NCI-H1930 (cell line): ENCODE results near the gene RTTN.
A peak's percentile ranks its signal among the peaks of the same experiment; 100 is the strongest.

Experiments
- DNase-seq, 2 experiments: peaks; one replicate each; lab custom pipeline; 2025; lab: John Stamatoyannopoulos, UW

The RTTN gene

DNA sequence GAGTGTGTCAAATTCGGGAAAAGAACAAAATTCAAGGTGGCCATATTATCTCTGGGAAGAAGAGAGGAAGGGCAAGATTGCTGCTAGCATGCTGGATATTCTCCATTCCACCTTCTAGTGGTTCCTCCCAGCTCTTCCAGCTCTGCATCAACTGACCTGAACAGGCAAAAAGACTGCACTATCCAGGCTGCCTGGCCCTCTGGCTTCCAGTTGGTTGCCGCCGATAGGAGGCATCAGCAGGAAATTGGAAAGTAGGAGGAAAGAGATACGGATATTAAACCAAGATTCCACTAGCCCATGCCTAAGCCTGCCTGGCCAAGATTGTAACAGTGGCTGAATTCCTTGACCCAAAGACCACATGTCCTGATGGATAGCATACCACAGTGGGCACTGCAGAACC lies 1.7 kb upstream of the RTTN start:
- DNase-seq = no peak

DNA sequence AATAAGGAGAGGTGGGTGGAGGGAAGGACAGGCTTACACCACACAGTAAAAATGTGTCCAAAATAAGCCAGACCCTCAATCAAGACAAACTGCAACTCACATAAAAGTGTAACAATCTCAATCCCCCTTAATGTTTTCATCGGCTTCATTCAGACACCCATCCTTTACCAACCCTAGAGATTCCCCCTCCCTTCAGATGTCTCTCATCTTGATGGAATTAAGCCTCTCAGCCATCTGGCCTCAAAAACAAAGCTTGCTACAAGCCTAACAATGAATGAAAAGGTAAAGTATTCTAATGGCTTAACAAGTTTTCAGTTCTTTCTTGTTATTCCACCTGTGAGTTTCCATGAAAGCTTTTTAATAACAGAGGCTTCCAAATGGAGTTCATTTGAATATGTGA lies 5.2 kb downstream of the RTTN start:
- no peak for DNase-seq

DNA sequence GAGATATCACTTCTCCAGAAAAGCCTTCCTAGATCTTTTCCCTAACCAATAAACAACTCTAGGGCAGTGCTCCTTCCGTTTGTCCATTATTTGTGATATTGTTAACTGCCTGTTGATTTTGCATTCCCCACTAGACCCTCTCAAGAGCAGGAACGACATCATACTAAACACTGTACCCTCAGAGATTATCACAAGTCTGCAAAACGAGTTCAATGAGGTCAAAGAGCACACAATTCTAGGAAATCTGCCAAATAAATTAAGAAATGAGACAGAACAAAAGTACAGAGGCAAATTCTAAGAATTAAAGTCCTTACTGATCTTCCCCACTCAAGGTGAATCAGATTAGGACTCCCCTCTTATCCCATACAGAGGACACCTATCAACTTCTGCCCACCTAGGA lies 7.6 kb downstream of the RTTN start:
- DNase-seq = no peak

DNA sequence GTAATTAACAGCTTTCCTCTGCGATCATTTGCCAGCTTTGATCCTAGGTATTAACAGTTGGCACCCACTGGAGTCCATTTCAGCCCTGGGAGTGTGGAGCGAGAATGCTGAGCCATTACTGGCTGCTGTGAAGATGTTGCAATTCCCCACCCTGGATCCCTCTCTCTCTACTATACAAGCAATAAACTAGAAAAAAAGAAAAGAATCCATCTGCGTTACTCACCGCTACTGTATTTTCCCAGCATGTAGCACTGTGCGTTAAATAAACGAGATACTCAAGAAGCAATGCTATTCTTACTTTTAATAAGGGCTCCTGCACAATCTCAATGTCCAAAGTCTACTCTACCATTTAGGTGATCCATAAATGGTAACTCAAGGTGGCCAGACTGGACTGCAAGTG lies 8.5 kb downstream of the RTTN start:
- DNase-seq = no peak

DNA sequence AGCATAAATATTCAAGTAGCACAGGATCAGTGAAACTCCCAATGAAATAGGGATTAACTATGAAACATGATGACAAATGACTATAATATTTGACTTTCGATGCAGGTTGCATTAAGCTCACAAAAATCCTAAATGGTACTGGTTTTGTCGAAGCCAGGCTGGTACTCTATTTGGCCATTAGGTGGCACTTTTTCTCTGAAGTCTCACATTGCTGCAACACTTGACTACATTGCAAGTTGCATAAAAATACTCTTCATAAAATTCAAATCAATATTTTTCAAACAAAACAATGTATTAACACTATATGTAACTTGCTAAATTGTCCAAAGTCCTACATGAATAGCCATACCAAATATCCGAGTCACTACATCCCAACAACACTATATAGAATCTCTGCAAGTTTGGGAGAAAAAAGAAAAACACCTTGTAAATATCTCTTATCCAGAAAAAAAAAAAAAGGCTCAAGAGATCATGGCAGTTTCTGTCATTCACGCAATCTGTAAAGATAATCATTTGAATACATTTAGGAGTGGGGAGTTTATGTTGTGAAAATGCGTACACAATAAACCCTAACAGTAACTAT lies 9.5 kb downstream of the RTTN start:
- DNase-seq = peak in 1 of 2 experiments; percentile 12

DNA sequence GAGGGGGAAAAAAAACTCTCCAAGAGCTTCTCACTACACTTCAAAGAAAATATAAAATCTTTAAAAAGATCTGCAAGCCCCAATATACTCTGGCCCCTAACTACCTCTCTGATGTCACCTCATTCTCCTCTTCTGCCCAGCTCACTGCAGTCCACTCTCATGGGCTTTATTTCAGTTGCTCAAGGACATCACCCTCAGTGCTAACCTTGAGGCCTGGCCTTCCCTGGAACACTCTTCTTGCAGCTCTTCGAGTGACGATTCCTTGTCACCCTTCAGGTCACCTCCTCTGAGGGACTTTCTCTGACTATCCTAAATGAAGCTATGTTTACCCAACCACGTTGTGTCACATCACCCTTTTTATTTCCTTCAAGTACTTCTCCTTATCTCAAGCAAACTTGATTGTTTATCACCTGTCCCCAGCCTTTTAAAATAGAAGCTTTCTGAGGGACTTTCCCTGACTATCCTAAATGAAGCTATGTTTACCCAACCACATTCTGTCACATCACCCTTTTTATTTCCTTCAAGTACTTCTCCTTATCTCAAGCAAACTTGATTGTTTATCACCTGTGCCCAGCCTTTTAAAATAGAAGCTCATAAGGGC lies 10.4 kb downstream of the RTTN start:
- no peak for DNase-seq

DNA sequence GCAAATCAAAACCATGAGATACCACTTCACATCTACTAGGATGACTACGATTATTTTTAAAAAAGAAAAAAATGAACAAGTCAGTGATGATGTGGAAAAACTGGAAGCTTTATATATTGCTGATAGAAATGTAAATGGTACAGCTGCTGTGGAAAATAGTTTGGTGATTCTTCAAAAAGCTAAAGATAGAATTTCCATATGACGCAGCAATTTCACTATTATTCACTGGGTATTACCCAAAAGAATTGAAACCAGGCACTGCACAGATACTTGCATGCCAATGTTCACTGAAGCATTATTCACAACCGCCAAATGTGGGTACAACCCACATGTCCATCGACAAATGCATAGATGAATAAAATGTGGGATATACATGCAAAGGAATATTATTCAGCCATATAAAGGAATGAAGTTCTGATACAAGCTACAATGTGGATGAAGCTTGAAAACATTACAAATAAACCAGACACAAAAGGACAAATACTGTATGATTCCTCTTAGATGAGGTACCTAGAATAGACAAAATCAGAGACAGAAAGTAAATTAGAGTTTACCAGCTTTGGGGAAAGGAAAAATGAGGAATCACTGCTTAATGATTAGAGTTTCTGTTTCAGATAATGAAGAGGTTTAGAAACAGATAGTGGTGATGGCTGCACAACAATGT lies 11.1 kb downstream of the RTTN start:
- no peak for DNase-seq

DNA sequence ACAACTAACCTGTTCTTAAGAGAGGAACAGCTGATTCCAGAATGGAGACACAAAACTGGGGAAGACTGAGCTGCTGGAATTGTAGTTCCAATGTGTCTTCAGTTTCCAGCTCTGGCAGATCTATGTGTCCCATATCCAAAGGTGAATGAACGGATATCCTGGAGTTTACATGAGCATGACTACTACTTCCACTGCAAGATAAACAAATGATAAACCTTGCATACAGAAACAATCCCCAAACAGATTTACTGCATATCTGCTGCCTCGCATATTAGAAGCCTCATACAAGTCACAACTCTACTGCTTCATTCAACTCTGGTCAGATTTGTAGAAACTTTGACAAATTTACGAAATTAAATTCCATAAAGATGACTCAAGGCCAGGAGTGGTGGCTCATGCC lies 15.0 kb downstream of the RTTN start:
- DNase-seq = no peak

DNA sequence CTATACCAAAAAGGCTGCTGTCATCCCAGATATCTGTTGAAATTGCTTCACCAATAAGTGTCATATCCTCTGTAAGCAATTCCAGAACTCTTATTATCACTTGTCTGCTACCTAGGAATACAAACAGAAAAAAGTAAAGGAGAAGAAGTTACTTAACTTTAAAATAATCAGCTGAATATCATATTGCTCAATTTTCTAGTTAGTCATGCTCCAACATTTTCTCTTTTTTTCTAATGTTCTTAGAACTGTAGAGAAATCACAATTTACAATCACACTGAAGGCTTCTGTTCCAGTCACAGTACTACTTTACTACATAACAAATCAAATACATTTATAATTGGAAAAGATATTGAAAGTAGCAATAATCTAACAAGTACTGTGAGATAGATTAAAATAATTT lies 17.4 kb downstream of the RTTN start:
- no peak for DNase-seq

DNA sequence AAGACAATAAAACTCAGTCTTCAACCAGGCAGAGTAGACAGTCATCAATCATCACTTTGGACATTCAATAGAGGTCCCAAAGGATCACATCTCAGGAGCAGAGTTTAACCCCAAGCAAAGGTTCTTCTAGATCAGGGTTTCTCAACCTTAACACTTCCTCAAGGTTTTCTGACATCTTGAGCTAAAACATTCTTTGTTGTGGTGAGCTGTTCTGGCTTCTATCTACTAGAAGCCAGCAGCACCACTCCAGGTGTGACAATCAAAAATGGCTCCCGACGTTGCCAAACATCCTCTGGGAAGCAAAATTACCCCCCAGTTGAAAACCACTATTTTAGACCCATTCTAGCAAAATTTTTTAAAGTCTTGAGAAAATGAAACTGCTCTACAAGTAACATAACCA lies 22.0 kb downstream of the RTTN start:
- no peak for DNase-seq

DNA sequence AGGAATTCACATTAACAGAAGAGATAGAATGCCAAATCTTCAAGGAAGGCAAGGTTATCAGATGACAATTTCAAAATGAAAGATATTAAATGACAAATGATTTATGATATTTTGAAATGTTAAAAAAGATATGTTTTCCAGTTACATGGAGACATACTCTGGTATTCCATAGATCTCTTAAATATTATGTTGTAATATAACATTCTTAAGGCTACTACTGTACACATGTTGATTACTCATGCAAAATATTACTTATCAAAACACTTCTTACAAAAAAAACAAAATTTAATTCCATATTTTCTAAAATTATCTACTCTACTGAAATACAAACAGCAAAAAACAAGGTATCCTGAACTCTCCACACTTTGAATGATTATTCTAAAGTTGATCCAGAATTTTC lies 22.9 kb downstream of the RTTN start:
- no peak for DNase-seq

DNA sequence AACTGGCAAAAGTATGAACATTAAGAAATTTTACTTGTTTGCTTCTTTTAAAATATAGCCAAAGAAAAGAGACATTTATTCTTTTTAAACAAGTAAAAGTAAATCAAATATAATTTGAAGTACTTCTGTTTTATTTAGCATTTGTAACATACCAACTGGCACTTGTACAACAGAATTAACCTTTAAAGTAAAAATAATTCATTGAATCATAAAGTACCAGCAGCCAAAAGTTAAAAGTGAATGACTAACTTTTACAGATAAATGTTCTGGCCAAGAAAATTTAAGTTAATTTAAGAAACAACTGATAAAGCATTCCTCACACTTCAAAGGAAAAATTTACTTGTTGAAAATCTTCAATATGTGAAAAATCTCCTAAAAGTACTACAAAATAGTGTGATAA lies 23.8 kb downstream of the RTTN start:
- no peak for DNase-seq

DNA sequence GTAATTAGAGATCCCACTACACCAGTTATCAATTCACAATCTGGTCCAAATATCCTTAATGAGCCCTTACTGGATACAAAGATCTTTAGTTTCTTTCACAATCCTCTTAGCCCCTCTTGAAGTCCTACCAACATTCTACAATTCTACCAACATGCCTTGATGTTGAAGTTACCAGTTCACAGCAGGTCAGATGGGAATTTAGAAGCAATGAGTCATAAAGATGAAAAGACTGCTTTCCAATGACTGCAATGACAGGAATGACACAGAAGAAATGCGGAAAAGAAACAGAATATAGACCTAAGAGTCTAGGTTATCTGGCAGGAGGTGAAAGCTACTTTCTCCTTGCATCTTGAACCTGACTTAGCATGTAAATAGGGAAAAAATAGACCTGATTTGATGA lies 24.5 kb downstream of the RTTN start:
- no peak for DNase-seq

DNA sequence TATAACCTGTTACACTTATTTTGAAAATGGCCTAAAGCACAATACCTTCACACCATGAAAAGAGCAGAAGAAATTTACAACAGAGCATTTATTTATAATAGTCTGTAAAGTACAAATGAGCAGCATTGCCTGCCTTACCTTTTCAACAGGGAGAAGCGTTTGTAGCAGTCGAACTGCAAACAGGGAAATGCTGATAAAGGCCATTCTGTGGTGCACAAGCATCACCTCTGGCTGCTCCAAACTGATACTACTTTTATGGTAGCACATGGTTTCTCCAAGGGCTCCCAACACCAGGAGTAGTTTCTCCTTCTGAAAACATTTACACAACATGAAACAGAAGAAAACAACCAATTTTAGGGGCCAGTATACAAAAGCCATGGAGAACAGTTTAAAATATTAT lies 28.9 kb downstream of the RTTN start:
- peak; percentile 23 to 59 for DNase-seq

DNA sequence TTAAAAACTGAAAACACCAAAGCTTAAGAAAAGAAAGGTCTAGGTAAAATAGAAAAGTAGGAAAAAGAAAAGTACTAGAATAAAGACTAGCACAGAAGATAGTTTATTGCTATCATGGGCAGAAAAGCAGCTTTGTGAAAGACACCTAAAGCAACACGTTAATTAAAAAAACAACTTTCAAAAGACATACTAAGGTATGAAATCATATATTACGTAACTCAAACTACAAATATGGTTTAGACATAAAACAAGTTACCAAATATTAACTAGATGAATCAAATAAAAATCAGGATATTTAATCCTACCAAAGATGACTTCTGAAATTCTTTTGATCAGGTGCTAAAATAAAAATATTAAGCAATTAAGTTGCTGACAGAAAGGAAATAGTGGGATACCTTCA lies 30.3 kb downstream of the RTTN start:
- DNase-seq = no peak

DNA sequence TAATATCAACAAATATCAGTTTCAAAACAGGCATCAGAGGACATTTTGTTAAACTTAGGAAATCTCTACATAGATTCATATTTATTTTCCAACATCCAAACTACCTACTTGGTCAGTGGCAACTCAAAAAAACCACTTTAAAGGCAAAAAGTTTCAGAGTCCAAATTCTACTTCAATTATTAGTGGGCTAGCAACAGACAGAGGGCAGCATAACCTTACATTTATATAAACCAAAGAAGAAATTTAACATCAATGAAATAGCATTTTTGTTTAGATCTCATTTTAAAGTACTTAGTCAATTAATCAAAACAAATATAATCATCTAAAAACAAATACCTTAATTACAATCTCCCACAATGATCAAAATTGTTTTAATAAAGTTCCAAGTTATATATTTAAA lies 33.3 kb downstream of the RTTN start:
- no peak for DNase-seq

DNA sequence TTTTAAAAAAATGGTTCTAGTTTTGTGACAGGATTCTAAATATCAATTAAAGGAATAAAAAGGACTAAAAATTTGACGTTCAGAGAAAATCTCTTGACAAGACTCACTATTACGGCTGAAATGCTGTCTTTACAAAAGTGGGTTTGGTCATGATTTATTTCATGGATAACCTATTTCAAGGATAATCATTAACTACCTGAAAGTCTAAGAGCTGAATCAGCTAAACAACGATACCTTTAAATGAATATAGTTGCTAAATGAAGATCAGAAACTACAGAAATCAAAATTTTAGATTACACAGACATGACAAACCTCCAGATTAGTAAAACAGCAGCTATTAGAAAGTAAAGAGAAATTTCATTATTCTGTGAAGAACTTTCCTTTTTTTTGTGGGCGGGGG lies 35.7 kb downstream of the RTTN start:
- no peak for DNase-seq

DNA sequence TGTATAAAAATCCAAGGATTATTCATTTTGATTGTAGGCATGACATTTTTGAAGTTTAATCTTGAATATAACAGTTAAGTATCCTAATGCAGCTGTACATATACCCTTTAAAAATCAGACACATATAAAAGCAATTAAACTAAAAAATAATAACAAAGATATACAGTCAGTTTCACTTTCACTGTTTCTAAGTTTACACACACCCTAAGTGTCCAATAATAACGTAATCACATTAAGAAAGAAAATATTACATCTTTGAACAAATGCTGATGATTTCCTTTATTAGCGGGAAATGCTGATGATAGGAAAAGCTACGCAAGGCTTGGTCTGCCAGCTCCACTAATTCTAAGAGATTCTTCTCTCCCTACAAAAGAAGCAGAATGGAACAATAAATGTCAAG lies 38.8 kb downstream of the RTTN start:
- no peak for DNase-seq

DNA sequence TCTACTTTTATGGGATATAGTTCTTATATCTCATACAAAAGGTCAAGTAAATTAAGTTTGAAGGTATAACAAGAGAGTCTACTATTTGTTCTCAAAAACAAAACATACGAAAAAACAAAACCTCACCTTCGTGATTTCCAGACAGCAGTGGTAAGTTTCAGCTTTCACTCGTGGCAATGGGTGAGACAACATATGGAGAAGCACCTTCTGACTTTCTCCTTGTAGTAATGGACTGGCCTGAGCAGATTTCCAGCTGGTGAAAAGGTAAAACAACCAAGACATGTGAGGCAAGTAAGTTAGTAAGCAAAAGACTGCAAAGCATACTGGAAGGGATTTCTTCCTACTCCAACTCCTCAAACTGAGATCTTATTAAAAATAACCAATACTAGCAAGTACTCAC lies 39.6 kb downstream of the RTTN start:
- no peak for DNase-seq

DNA sequence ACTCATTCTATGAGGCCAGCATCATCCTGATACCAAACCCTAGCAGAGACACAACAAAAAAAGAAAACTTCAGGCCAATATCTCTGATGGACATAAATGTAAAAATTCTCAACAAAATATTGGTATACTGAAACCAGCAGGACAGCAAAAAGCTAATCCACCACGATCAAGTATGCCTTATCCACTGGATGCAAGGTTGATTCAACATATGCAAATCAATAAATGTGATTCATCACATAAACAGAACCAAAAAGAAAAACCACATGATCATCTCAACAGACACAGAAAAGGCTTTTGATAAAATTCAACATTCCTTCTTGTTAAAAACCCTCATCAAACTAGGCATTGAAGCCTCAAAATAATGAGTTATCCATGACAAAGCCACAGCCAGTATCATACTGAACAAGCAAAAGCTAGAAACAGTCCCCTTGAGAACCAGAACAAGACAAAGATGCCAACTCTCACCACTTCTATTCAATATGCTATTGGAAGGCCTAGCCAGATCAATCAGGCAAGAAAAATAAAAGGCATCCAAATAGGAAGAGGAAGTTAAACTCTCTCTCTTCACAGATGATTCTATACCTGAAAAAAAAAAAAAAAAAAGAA lies 45.3 kb downstream of the RTTN start:
- DNase-seq = no peak

DNA sequence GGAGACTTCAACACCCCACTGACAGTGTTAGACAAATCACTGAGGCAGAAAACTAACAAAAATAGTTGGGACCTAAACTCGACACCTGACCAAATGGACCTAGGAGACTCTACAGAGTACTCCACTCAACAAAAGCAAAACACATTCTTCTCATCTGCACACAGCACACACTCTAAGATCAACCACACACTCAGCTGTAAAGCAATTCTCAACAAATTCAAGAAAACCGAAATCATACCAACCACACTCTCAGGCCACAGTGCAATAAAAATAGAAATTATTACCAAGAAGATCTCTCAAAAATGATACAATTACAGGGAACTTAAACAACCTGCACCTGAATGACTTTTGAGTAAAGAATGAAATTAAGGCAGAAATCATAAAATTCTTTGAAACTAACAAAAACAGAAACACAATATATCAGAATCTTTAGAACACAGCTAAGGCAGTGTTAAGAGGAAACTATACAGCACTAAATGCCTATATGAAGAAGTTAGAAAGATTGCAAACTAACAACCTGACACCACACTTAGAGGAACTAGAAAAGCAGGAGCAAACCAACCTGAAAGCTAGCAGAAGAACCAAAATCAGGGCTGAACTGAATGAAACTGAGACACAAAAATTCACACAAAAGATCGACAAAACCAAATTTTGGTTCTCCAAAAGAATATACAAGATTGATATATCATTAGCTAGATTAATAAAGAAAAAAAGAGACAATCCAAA lies 46.3 kb downstream of the RTTN start:
- no peak for DNase-seq

DNA sequence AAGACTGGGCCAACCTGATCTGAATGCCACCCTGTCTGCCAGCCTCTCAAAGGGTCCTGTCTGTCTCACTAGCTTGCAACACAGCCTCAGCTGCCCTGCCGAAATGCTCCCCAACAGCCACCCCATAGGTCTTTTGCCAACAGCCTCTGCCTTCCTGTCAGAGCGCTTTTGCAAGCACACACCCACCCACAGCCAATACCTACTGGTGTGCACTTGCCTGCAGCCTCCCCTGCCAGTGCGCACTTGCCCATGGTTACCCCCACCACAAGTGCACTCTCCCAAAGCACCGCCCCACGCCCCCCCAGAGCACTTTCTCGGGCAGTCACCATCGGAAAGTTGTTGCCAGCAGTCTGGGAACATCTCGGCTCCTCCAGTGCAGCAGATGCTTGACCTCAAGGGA lies 48.6 kb downstream of the RTTN start:
- no peak for DNase-seq
